ENCODE results near the gene PBX2.
"Not testable (repeated sequence)": the region's sequence is repeated elsewhere in the genome, so short reads cannot be mapped to it uniquely, and the experiment has no call there.

PBX2 gene

GRCh38 chr6:32213649-32214048, 23.6 kb upstream of the PBX2 start:
- no peak for TF ChIP-seq CTCF (IDR thresholded peaks at IDR 0.05; ENCODE audit: insufficient read depth, low read depth, low read length, missing control alignments)
- DNase-seq (ENCODE audit: low read depth) = no peak
- H3K4me3 ChIP-seq (ENCODE audit: low read length) = no peak overlapping the region

GRCh38 chr6:32212076-32212760, 22.2 kb upstream of the PBX2 start:
- peak; percentile 41 for DNase-seq (ENCODE audit: low read depth)
- no peak overlapping the region for H3K4me3 ChIP-seq (ENCODE audit: low read length)
- TF ChIP-seq CTCF (IDR thresholded peaks at IDR 0.05; ENCODE audit: insufficient read depth, low read depth, low read length, missing control alignments) = no peak

- not testable (repeated sequence) for DNase-seq (ENCODE audit: low read depth); H3K4me3 ChIP-seq (ENCODE audit: low read length)
Observed at GRCh38 chr6:32211432-32211831, 21.4 kb upstream of the PBX2 start.

- TF ChIP-seq CTCF (IDR thresholded peaks at IDR 0.05; ENCODE audit: insufficient read depth, low read depth, low read length, missing control alignments) = no peak
- H3K4me3 ChIP-seq (ENCODE audit: low read length) = no peak overlapping the region
- DNase-seq (ENCODE audit: low read depth) = no peak
Observed at GRCh38 chr6:32210191-32210601, 20.2 kb upstream of the PBX2 start.

GRCh38 chr6:32208996-32209395, 19.0 kb upstream of the PBX2 start:
- DNase-seq (ENCODE audit: low read depth) = no peak
- H3K4me3 ChIP-seq (ENCODE audit: low read length) = no peak overlapping the region
- no peak for TF ChIP-seq CTCF (IDR thresholded peaks at IDR 0.05; ENCODE audit: insufficient read depth, low read depth, low read length, missing control alignments)

GRCh38 chr6:32204268-32204715, 14.3 kb upstream of the PBX2 start:
- no peak for DNase-seq (ENCODE audit: low read depth)
- no peak for TF ChIP-seq CTCF (IDR thresholded peaks at IDR 0.05; ENCODE audit: insufficient read depth, low read depth, low read length, missing control alignments)
- H3K4me3 ChIP-seq (ENCODE audit: low read length) = no peak overlapping the region

- H3K4me3 ChIP-seq (ENCODE audit: low read length) = no peak overlapping the region
- no peak for TF ChIP-seq CTCF (IDR thresholded peaks at IDR 0.05; ENCODE audit: insufficient read depth, low read depth, low read length, missing control alignments)
- DNase-seq (ENCODE audit: low read depth) = no peak
Observed at GRCh38 chr6:32203426-32204267, 13.6 kb upstream of the PBX2 start.
